ENCODE data around the gene ARHGEF28. TPM values are rescaled to one million over a fixed set of nuclear protein-coding genes. Genes with fewer than 3 reads are reported as not detected.

Gene ARHGEF28
- total and polyA plus RNA-seq, 8 donors = 14.9 to 36.2 (median 24.6) TPM

- ATAC-seq = no peak
- Histone ChIP-seq H3K27me3 (no peaks in the 10 kb centered on the region), H3K9me3 (no peaks in the 10 kb centered on the region), H3K36me3 (peaks cover 0 to 39% (median 6%) of the 10 kb centered on the region in 3 donors), H3K4me3 (no peak overlapping the region), H3K27ac (no peak overlapping the region), H3K4me1 (no peaks in the 10 kb centered on the region)
- no peak for FAIRE-seq
- TF ChIP-seq, protein P1, sequence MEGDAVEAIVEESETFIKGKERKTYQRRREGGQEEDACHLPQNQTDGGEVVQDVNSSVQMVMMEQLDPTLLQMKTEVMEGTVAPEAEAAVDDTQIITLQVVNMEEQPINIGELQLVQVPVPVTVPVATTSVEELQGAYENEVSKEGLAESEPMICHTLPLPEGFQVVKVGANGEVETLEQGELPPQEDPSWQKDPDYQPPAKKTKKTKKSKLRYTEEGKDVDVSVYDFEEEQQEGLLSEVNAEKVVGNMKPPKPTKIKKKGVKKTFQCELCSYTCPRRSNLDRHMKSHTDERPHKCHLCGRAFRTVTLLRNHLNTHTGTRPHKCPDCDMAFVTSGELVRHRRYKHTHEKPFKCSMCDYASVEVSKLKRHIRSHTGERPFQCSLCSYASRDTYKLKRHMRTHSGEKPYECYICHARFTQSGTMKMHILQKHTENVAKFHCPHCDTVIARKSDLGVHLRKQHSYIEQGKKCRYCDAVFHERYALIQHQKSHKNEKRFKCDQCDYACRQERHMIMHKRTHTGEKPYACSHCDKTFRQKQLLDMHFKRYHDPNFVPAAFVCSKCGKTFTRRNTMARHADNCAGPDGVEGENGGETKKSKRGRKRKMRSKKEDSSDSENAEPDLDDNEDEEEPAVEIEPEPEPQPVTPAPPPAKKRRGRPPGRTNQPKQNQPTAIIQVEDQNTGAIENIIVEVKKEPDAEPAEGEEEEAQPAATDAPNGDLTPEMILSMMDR (IDR thresholded peaks at IDR 0.05) = no peak
- WGBS, 2 donors = 53 to 72% methylated on average over 1 of the region's 1 CpG
- intact Hi-C loops (cut with DNase I) = no loop called here
- DNase-seq = no peak
Measured at GRCh38 chr5:73892806-73893205, 266.8 kb downstream of the ARHGEF28 start.

DNA sequence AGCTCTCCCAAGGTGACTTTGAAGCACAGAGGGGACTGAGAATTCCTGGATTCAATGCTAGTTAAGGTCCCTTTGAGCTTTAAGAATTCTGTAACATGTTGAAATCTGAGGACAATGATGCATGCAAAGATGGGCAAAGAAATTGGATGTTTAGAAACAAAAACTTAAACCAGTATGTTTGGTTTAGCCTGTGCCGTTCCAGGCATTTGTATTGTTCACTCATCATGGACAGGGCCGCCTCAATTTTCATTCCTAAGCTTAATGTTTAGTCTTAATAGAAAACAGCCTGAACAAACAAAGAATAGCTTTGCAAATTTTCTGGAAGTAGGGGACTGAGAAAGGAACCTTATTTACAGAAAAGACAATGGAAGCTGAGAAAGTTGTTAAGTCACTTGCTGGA is 267.8 kb downstream of the ARHGEF28 start:
- Histone ChIP-seq H3K27ac (no peak overlapping the region), H3K9me3 (no peaks in the 10 kb centered on the region), H3K36me3 (peaks cover 0 to 30% (median 6%) of the 10 kb centered on the region in 3 donors), H3K4me1 (no peaks in the 10 kb centered on the region), H3K4me3 (no peak overlapping the region), H3K27me3 (no peaks in the 10 kb centered on the region)
- no peak for FAIRE-seq
- WGBS, 2 donors = 68 to 77% methylated on average over 2 of the region's 2 CpGs
- intact Hi-C loops (cut with DNase I) = no loop called here
- no peak for ATAC-seq
- DNase-seq = no peak
- TF ChIP-seq, protein P1 (IDR thresholded peaks at IDR 0.05) = no peak

GRCh38 chr5:73894860-73895259 is 268.9 kb downstream of the ARHGEF28 start:
- ATAC-seq = no peak
- intact Hi-C loops (cut with DNase I) = loop anchor here in 1 of 3 donors (5.0 kb wide), 1 partner anchor 752 kb away; no protein-coding TSS in a partner anchor
- H3K27ac ChIP-seq = no peak overlapping the region
- DNase-seq = no peak
- no peaks in the 10 kb centered on the region for H3K4me1 ChIP-seq
- H3K36me3 ChIP-seq = peaks cover 0 to 37% (median 11%) of the 10 kb centered on the region in 3 donors
- no peak overlapping the region for H3K4me3 ChIP-seq
- no peaks in the 10 kb centered on the region for H3K9me3 ChIP-seq
- TF ChIP-seq, protein P1 (IDR thresholded peaks at IDR 0.05) = no peak
- no peaks in the 10 kb centered on the region for H3K27me3 ChIP-seq
- no peak for FAIRE-seq
- 87 to 92% methylated on average over 6 of the region's 6 CpGs for WGBS, 2 donors

GRCh38 chr5:73895471-73895870 is 269.5 kb downstream of the ARHGEF28 start:
- H3K4me3 ChIP-seq = no peak overlapping the region
- no peak for FAIRE-seq

GRCh38 chr5:73896097-73896496 is 270.1 kb downstream of the ARHGEF28 start:
- TF ChIP-seq, protein P1 (IDR thresholded peaks at IDR 0.05) = no peak
- H3K4me3 ChIP-seq = no peak overlapping the region
- no peaks in the 10 kb centered on the region for H3K9me3 ChIP-seq
- peaks cover 0 to 5% (median 1%) of the 10 kb centered on the region in 3 donors for H3K4me1 ChIP-seq
- no peaks in the 10 kb centered on the region for H3K27me3 ChIP-seq
- 74 to 95% methylated on average over 3 of the region's 3 CpGs for WGBS, 2 donors
- intact Hi-C loops (cut with DNase I) = loop anchor here in 1 of 3 donors (5.0 kb wide), 1 partner anchor 751 kb away; no protein-coding TSS in a partner anchor
- FAIRE-seq = no peak
- no peak for DNase-seq
- H3K27ac ChIP-seq = no peak overlapping the region
- ATAC-seq = no peak
- peaks cover 0 to 30% (median 11%) of the 10 kb centered on the region in 3 donors for H3K36me3 ChIP-seq

More at GRCh38 chr5:73895471-73895870, 269.5 kb downstream of the ARHGEF28 start:
- WGBS, 2 donors = 94 to 97% methylated on average over 4 of the region's 4 CpGs
- Histone ChIP-seq H3K9me3 (no peaks in the 10 kb centered on the region), H3K4me1 (no peaks in the 10 kb centered on the region), H3K27me3 (no peaks in the 10 kb centered on the region), H3K27ac (no peak overlapping the region), H3K36me3 (peaks cover 0 to 35% (median 11%) of the 10 kb centered on the region in 3 donors)
- TF ChIP-seq, protein P1 (IDR thresholded peaks at IDR 0.05) = no peak
- no peak for ATAC-seq
- DNase-seq = no peak
- intact Hi-C loops (cut with DNase I) = loop anchor here in 1 of 3 donors (5.0 kb wide), 1 partner anchor 752 kb away; no protein-coding TSS in a partner anchor

Data from pancreas (tissue), 10 donors.